GM10266 (cell line): Measurements from ENCODE around the gene FYN.

ENCODE experiments used
- DNase-seq: peaks from one replicate; pipeline ENCODE4 v3.0.0; 2012; ENCODE audit errors: extremely low spot score
- CTCF ChIP-seq: IDR thresholded peaks from 2 replicates; pipeline ENCODE4 v1.5.1; 2012; ENCODE audit warnings: mild to moderate bottlenecking, low read depth; ENCODE audit not compliant: control insufficient read depth, insufficient read depth; ENCODE audit errors: missing control alignments

The FYN gene

GRCh38 chr6:111761783-111762312 is 111.4 kb downstream of the FYN start:
- no peak for DNase-seq

GRCh38 chr6:111761212-111761611 is 112.0 kb downstream of the FYN start:
- no peak for DNase-seq
- TF ChIP-seq CTCF, result no peak

More at GRCh38 chr6:111761783-111762312, 111.4 kb downstream of the FYN start:
- TF ChIP-seq CTCF, result no peak

GRCh38 chr6:111759836-111760785 is 113.1 kb downstream of the FYN start:
- no peak for DNase-seq
- TF ChIP-seq CTCF, result no peak

- no peak for DNase-seq
- no peak for TF ChIP-seq CTCF
Observed at GRCh38 chr6:111759331-111759835, 113.9 kb downstream of the FYN start.

- DNase-seq, result no peak
- TF ChIP-seq CTCF, result no peak
Observed at GRCh38 chr6:111758608-111759329, 114.5 kb downstream of the FYN start.

GRCh38 chr6:111757342-111757741 is 115.9 kb downstream of the FYN start:
- no peak for DNase-seq
- TF ChIP-seq CTCF, result no peak

- TF ChIP-seq CTCF, result no peak
- DNase-seq, result no peak
Observed at GRCh38 chr6:111754423-111754822, 118.8 kb downstream of the FYN start.
